ENCODE data around the gene FAM151A.
"Not testable (repeated sequence)": the region's sequence is repeated elsewhere in the genome, so short reads cannot be mapped to it uniquely, and the experiment has no call there.

FAM151A gene

GRCh38 chr1:54636461-54637446 is 13.4 kb upstream of the FAM151A start:
- not testable (repeated sequence) for DNase-seq (ENCODE audit: low read depth in 2 of 2)

- not testable (repeated sequence) for DNase-seq (ENCODE audit: low read depth in 2 of 2)
Measured at GRCh38 chr1:54635804-54636203, 12.5 kb upstream of the FAM151A start.

- no peak for DNase-seq (ENCODE audit: low read depth in 2 of 2)
Measured at GRCh38 chr1:54627196-54627595, 3.9 kb upstream of the FAM151A start.

GRCh38 chr1:54624466-54625464 is 1.4 kb upstream of the FAM151A start:
- no peak for DNase-seq (ENCODE audit: low read depth in 2 of 2)

GRCh38 chr1:54619749-54620148 is 3.6 kb downstream of the FAM151A start:
- no peak for DNase-seq (ENCODE audit: low read depth in 2 of 2)

GRCh38 chr1:54615531-54616279 is 7.6 kb downstream of the FAM151A start:
- no peak for DNase-seq (ENCODE audit: low read depth in 2 of 2)

- no peak for DNase-seq (ENCODE audit: low read depth in 2 of 2)
Measured at GRCh38 chr1:54614563-54614962, 8.8 kb downstream of the FAM151A start.

- no peak for DNase-seq (ENCODE audit: low read depth in 2 of 2)
Measured at GRCh38 chr1:54614024-54614423, 9.3 kb downstream of the FAM151A start.

GRCh38 chr1:54611621-54612020 is 11.7 kb downstream of the FAM151A start:
- no peak for DNase-seq (ENCODE audit: low read depth in 2 of 2)

- DNase-seq (ENCODE audit: low read depth in 2 of 2): no peak
Measured at GRCh38 chr1:54610601-54611580, 12.4 kb downstream of the FAM151A start.

GRCh38 chr1:54610048-54610447 is 13.3 kb downstream of the FAM151A start:
- DNase-seq (ENCODE audit: low read depth in 2 of 2): no peak

- DNase-seq (ENCODE audit: low read depth in 2 of 2): no peak
Measured at GRCh38 chr1:54609301-54609921, 13.9 kb downstream of the FAM151A start.

GRCh38 chr1:54608566-54609230 is 14.6 kb downstream of the FAM151A start:
- DNase-seq (ENCODE audit: low read depth in 2 of 2): no peak

- DNase-seq (ENCODE audit: low read depth in 2 of 2): no peak
Measured at GRCh38 chr1:54607821-54608565, 15.3 kb downstream of the FAM151A start.

GRCh38 chr1:54606990-54607325 is 16.4 kb downstream of the FAM151A start:
- no peak for DNase-seq (ENCODE audit: low read depth in 2 of 2)

GRCh38 chr1:54606096-54606989 is 17.0 kb downstream of the FAM151A start:
- no peak for DNase-seq (ENCODE audit: low read depth in 2 of 2)

GRCh38 chr1:54604572-54605370 is 18.6 kb downstream of the FAM151A start:
- peak in 1 of 2 donors; percentile 3 for DNase-seq (ENCODE audit: low read depth in 2 of 2)
